AG04450 (cell line): ENCODE data around the gene OR14K1. TPM values are rescaled to one million over a fixed set of nuclear protein-coding genes. Genes with fewer than 3 reads are reported as not detected.
"Not testable (repeated sequence)": the region's sequence is repeated elsewhere in the genome, so short reads cannot be mapped to it uniquely, and the experiment has no call there.

ENCODE experiments used
- CTCF ChIA-PET: fragments of 300-600, 350-600 bp; formaldehyde crosslinking; extraction: SDS; loops from one replicate; lab custom pipeline; 2022; ENCODE audit warnings: antibody characterized with exemption, inconsistent platforms; lab: Charles Lee
- POLR2A ChIA-PET: fragments of 350-600 bp; formaldehyde crosslinking; extraction: SDS; loops from one replicate; lab custom pipeline; 2021; ENCODE audit warnings: antibody characterized with exemption, inconsistent platforms; lab: Yijun Ruan, JAX
- DNase-seq: peaks from one replicate; pipeline ENCODE4 v3.0.0-alpha.2; 2011; ENCODE audit warnings: low read depth, low spot score
- H3K27ac ChIP-seq: one replicate; pipeline ENCODE4 v1.5.1; 2012; ENCODE audit warnings: low read depth, low read length, control low read depth
- H3K27me3 ChIP-seq: one replicate; pipeline ENCODE4 v1.6.0; 2012; ENCODE audit warnings: low read length; ENCODE audit not compliant: control insufficient read depth, insufficient read depth
- H3K4me3 ChIP-seq: 2 replicates; pipeline ENCODE4 v1.5.1; 2011; ENCODE audit warnings: mild to moderate bottlenecking, low read depth, low read length, control low read depth
- H3K9me3 ChIP-seq: 2 replicates; pipeline ENCODE4 v1.5.1; 2012; ENCODE audit warnings: low read length; ENCODE audit not compliant: control insufficient read depth, insufficient read depth
- polyA minus RNA-seq: library from RNA; depleted of rRNA, polyadenylated mRNA; stranded (reverse); fragments of >200 nt; gene quantifications from 2 replicates; pipeline ENCODE4 v1.2.3, GENCODE V29; 2011; rRNA and poly(A)+ RNA removed
- polyA plus RNA-seq: library from polyadenylated mRNA; depleted of rRNA; stranded (reverse); fragments of >200 nt; gene quantifications from 2 replicates; pipeline ENCODE4 v1.2.3, GENCODE V29; 2011; rRNA removed
- TF ChIP-seq, protein P1 (sequence below): IDR thresholded peaks from 2 replicates; pipeline ENCODE4 v1.5.1; 2011; ENCODE audit warnings: low read depth, low read length, control low read depth, inconsistent platforms

The OR14K1 gene, protein sequence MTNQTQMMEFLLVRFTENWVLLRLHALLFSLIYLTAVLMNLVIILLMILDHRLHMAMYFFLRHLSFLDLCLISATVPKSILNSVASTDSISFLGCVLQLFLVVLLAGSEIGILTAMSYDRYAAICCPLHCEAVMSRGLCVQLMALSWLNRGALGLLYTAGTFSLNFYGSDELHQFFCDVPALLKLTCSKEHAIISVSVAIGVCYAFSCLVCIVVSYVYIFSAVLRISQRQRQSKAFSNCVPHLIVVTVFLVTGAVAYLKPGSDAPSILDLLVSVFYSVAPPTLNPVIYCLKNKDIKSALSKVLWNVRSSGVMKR
- polyA plus RNA-seq (not detected in 2 replicates), polyA minus RNA-seq (not detected in 2 replicates)

DNA sequence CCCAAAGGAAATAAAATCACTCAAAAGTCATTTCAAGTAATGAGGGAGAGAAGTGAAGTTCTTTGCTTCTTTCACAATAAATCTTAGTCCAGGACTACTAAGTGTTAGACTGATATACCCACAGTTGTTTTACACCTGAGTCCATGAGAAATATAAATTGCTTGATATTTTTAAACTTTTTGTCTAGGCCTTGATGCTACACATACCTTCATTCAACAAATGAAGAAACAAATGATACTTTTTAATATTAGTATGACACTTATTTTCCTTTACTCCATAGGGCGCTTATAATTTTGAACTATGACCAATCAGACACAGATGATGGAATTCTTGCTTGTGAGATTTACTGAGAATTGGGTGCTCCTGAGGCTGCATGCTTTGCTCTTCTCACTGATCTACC, at the start of gene OR14K1:
TSS of gene OR14K1 (plus strand) at position 301 of the 400 bp plus-strand sequence. CDS start at position 301, 0 bp downstream.
- no peak for DNase-seq
- TF ChIP-seq, protein P1, sequence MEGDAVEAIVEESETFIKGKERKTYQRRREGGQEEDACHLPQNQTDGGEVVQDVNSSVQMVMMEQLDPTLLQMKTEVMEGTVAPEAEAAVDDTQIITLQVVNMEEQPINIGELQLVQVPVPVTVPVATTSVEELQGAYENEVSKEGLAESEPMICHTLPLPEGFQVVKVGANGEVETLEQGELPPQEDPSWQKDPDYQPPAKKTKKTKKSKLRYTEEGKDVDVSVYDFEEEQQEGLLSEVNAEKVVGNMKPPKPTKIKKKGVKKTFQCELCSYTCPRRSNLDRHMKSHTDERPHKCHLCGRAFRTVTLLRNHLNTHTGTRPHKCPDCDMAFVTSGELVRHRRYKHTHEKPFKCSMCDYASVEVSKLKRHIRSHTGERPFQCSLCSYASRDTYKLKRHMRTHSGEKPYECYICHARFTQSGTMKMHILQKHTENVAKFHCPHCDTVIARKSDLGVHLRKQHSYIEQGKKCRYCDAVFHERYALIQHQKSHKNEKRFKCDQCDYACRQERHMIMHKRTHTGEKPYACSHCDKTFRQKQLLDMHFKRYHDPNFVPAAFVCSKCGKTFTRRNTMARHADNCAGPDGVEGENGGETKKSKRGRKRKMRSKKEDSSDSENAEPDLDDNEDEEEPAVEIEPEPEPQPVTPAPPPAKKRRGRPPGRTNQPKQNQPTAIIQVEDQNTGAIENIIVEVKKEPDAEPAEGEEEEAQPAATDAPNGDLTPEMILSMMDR: no peak
- Histone ChIP-seq H3K27me3 (no peaks in the 10 kb centered on the region), H3K27ac (no peak within 1 kb of the TSS), H3K4me3 (no peak within 1 kb of the TSS), H3K9me3 (peaks cover 13% of the 10 kb centered on the region; the same call in 1 of the 2 replicates)
- ChIA-PET CTCF (no interaction called here), POLR2A (no interaction called here)

DNA sequence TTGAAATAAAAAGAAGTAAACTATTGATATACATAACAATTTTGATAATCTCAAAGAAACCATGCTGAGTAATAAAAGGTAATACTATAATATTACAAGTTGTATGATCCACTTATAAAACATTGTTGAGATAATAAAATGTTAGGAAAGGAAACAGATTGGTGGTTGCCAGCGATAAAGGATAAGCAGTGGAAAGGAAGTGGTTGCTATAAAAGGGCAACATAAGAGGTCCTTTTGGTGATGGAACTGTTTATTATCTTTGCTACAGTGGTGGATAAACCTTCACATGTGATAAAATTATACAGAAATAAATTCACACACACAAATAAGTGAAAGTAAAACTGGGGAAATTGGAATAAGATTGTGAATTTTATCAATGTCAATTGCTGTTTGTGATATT, 37.1 kb upstream of the OR14K1 start:
- Histone ChIP-seq H3K9me3 (peaks cover 13% of the 10 kb centered on the region), H3K27ac (no peak overlapping the region), H3K4me3 (no peak overlapping the region), H3K27me3 (no peaks in the 10 kb centered on the region)
- TF ChIP-seq, protein P1: no peak
- ChIA-PET POLR2A (no interaction called here), CTCF (no interaction called here)
- no peak for DNase-seq

DNA sequence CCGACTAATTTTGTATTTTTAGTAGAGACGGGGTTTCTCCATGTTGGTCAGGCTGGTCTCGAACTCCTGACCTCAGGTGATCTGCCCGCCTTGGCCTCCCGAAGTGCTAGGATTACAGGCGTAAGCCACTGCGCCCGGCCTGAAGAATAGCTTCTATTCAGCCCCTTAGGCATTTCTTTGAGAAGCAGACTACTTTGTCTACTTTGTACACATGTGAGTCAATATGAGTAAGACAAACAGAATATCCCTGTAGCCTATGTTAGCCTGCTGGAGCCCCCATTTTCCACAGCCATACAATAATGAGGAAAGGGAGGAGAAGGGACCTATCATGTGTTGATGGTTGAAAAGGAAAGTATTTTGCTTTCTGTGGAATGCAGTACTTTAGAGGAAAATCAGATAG, 27.7 kb upstream of the OR14K1 start:
- CTCF ChIA-PET, POLR2A ChIA-PET, H3K27ac ChIP-seq, DNase-seq, H3K27me3 ChIP-seq, H3K4me3 ChIP-seq: not testable (repeated sequence)
- H3K9me3 ChIP-seq: peaks cover 24% of the 10 kb centered on the region

- CTCF ChIA-PET: no interaction called here
- TF ChIP-seq, protein P1: no peak
These were observed 24.7 kb upstream of the OR14K1 start for GRCh38 chr1:247713753-247714152.

GRCh38 chr1:247716546-247716945, 21.9 kb upstream of the OR14K1 start, which contains the start of gene OR6F1:
Gene OR6F1, minus strand, starts transcription at chr1:247716646. Its CDS starts 3,891 bp downstream, at chr1:247712755.
- TF ChIP-seq, protein P1: no peak
- Histone ChIP-seq H3K9me3 (peaks cover 21% of the 10 kb centered on the region), H3K4me3 (no peak within 1 kb of the TSS), H3K27ac (no peak within 1 kb of the TSS), H3K27me3 (no peaks in the 10 kb centered on the region)
- ChIA-PET POLR2A (no interaction called here), CTCF (no interaction called here)
- no peak for DNase-seq

More at GRCh38 chr1:247713753-247714152, 24.7 kb upstream of the OR14K1 start:
- no peak overlapping the region for H3K4me3 ChIP-seq
- H3K9me3 ChIP-seq: peaks cover 20% of the 10 kb centered on the region
- no peak overlapping the region for H3K27ac ChIP-seq
- POLR2A ChIA-PET: no interaction called here
- no peak for DNase-seq
- H3K27me3 ChIP-seq: no peaks in the 10 kb centered on the region
